Kidney (tissue), 14 donors: ENCODE results near the gene ZYG11B. TPM values are rescaled to one million over a fixed set of nuclear protein-coding genes. Genes with fewer than 3 reads are reported as not detected.

Experiments
- DNase-seq, 5 donors: peaks; one replicate each; pipeline ENCODE4 v3.0.0-alpha.2; 2013 to 2020
- FAIRE-seq: peaks from 2 replicates; lab custom pipeline; 2012; peaks lifted over from hg19 to GRCh38; lab: Jason Lieb, UNC
- H3K27ac ChIP-seq, 2 donors: one replicate each; pipeline ENCODE4 v1.7.0; 2013; ENCODE audit warnings: low read depth in 2 of 2, low read length in 2 of 2, inconsistent platforms in 1 of 2
- H3K27me3 ChIP-seq: one replicate; pipeline ENCODE4 v1.7.1; 2013; ENCODE audit warnings: low read length, inconsistent platforms; ENCODE audit not compliant: control insufficient read depth, insufficient read depth
- H3K36me3 ChIP-seq, 3 donors: one replicate each; pipeline versions ENCODE4 v1.7.0 to v1.7.1; 2013; ENCODE audit warnings: low read length in 3 of 3, control low read depth in 1 of 3, inconsistent platforms in 1 of 3; ENCODE audit not compliant: insufficient read depth in 3 of 3, control insufficient read depth in 2 of 3
- H3K4me1 ChIP-seq, 3 donors: one replicate each; pipeline versions ENCODE4 v1.7.0 to v1.7.1; 2013; ENCODE audit warnings: low read length in 3 of 3, inconsistent platforms in 1 of 3, low read depth in 1 of 3; ENCODE audit not compliant: control insufficient read depth in 2 of 3, insufficient read depth in 2 of 3
- H3K4me3 ChIP-seq, 3 donors: one replicate each; pipeline versions ENCODE4 v1.7.0 to v1.8.1; 2013; ENCODE audit warnings: low read length in 3 of 3, control low read depth in 1 of 3, inconsistent platforms in 1 of 3
- H3K9ac ChIP-seq, 3 donors: one replicate each; pipeline versions ENCODE4 v1.7.0 to v1.7.1; 2013; ENCODE audit warnings: low read length in 3 of 3, control low read depth in 1 of 3, inconsistent platforms in 1 of 3
- H3K9me3 ChIP-seq, 3 donors: one replicate each; pipeline versions ENCODE4 v1.7.0 to v1.7.1; 2013; ENCODE audit warnings: low read length in 3 of 3, control low read depth in 1 of 3, inconsistent platforms in 1 of 3; ENCODE audit not compliant: control insufficient read depth in 2 of 3, insufficient read depth in 1 of 3
- CTCF ChIP-seq: IDR thresholded peaks from 3 replicates; pipeline ENCODE4 v1.5.1; 2012; ENCODE audit warnings: mild to moderate bottlenecking, moderate library complexity, borderline replicate concordance; ENCODE audit not compliant: insufficient read depth; ENCODE audit errors: extremely low read depth
- intact Hi-C: fragments of 100-400 bp; cut with DNase I; formaldehyde crosslinking; loops from one replicate; pipeline ENCODE4 v1.11.1; 2022
- polyA plus RNA-seq: library from polyadenylated mRNA; stranded (reverse); fragments of 350-450 nt; fragmentation: Illumina TruSeq; extraction: RNeasy Lipid Tissue Mini Kit (QIAGEN cat#74804); gene quantifications from one replicate; pipeline ENCODE4 v1.2.3, GENCODE V29; 2014; ENCODE audit warnings: low read depth, low replicate concordance; ENCODE audit not compliant: insufficient read depth
- total RNA-seq: library from RNA; stranded (reverse); fragmentation: NEBNext Ultra II Directional; extraction: Animal tissue kit (Norgen Biotek cat#: 25700); gene quantifications from one replicate; pipeline ENCODE4 v1.2.1, GENCODE V29; 2021
- donor health status: control.
- donor health status: control.
- donor health status: control.
- donor health status: control.
- donor health status: control.
- donor health status: DM: yes; HTN: yes; CAD: no.
- donor health status: Normal renal cell carcinoma (clear cell type).

Gene ZYG11B
- total and polyA plus RNA-seq, 2 donors from 2014 or later, result 7.8 to 28.2 TPM

GRCh38 chr1:52756020-52756419 is 29.8 kb downstream of the ZYG11B start:
- Histone ChIP-seq H3K9ac (no peak overlapping the region), H3K36me3 (peaks cover 0 to 8% (median 0%) of the 10 kb centered on the region in 3 donors), H3K4me3 (no peak overlapping the region), H3K27me3 (no peaks in the 10 kb centered on the region), H3K27ac (no peak overlapping the region), H3K9me3 (no peaks in the 10 kb centered on the region), H3K4me1 (peaks cover 0 to 10% (median 7%) of the 10 kb centered on the region in 3 donors)
- FAIRE-seq (no peak), DNase-seq (no peak)
- TF ChIP-seq CTCF, result no peak
- intact Hi-C loops, result no loop called here

DNA sequence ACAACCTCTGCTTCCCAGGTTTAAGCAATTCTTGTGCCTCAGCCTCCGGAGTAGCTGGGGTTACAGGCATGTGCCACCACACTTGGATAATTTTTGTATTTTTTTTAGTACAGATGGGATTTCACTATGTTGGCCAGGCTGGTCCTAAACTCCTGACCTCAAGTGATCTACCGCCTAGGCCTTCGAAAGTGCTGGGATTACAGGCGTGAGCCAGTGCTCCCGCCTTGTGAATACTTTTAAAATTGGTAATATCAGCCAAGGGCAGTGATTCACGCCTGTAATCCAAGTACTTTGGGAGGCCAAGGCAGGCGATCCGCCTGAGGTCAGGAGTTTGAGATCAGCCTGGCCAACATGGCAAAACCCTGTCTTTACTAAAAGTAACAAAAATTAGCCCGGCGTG is 33.7 kb downstream of the ZYG11B start:
- Histone ChIP-seq H3K36me3 (peaks cover 0 to 8% (median 0%) of the 10 kb centered on the region in 3 donors), H3K27ac (no peak overlapping the region), H3K4me1 (no peaks in the 10 kb centered on the region), H3K4me3 (no peak overlapping the region), H3K9me3 (no peaks in the 10 kb centered on the region), H3K27me3 (no peaks in the 10 kb centered on the region), H3K9ac (no peak overlapping the region)
- intact Hi-C loops, result no loop called here
- TF ChIP-seq CTCF, result no peak
- FAIRE-seq (no peak), DNase-seq (no peak)

- no peaks in the 10 kb centered on the region for H3K27me3 ChIP-seq
- H3K4me3 ChIP-seq, result no peak overlapping the region
- H3K9me3 ChIP-seq, result no peaks in the 10 kb centered on the region
- FAIRE-seq (no peak), DNase-seq (no peak)
- no peaks in the 10 kb centered on the region for H3K4me1 ChIP-seq
- no peak overlapping the region for H3K9ac ChIP-seq
- intact Hi-C loops, result no loop called here
- no peak overlapping the region for H3K27ac ChIP-seq
- H3K36me3 ChIP-seq, result peaks cover 0 to 7% (median 0%) of the 10 kb centered on the region in 3 donors
- no peak for TF ChIP-seq CTCF
Observed at GRCh38 chr1:52767596-52768280, 41.5 kb downstream of the ZYG11B start.
